ENCODE measurements around the gene ARL6. TPM values are rescaled to one million over a fixed set of nuclear protein-coding genes. Genes with fewer than 3 reads are reported as not detected.

ARL6 gene
- total RNA-seq, 1 experiment from 2014 or later, result 12.1 TPM

- peaks cover 37% of the 10 kb centered on the region for H3K79me2 ChIP-seq (ENCODE audit: low read length)
- no peaks in the 10 kb centered on the region for H3K36me3 ChIP-seq (ENCODE audit: low read depth, low read length)
- TSS peak; percentile 15 for BruUV-seq (replicated peaks)
- no peaks in the 10 kb centered on the region for H3K9me3 ChIP-seq (ENCODE audit: low read length)
- no peaks in the 10 kb centered on the region for H3F3A ChIP-seq (ENCODE audit: low read length, unreplicated experiment)
- DNase-seq, result peak; percentile 20
- intact Hi-C loops (cut with micrococcal nuclease), result loop anchor here (2.0 kb wide), 1 partner anchor 149 kb away; no protein-coding TSS in a partner anchor
- H4K20me1 ChIP-seq (ENCODE audit: low read length), result no peaks in the 10 kb centered on the region
- TF ChIP-seq EZH2 (IDR thresholded peaks at IDR 0.05; ENCODE audit: low read length, unreplicated experiment) (no peak), EZH2phosphoT487 (IDR thresholded peaks at IDR 0.05; ENCODE audit: borderline replicate concordance, low read length) (no peak)
- TF ChIP-seq, protein P1, sequence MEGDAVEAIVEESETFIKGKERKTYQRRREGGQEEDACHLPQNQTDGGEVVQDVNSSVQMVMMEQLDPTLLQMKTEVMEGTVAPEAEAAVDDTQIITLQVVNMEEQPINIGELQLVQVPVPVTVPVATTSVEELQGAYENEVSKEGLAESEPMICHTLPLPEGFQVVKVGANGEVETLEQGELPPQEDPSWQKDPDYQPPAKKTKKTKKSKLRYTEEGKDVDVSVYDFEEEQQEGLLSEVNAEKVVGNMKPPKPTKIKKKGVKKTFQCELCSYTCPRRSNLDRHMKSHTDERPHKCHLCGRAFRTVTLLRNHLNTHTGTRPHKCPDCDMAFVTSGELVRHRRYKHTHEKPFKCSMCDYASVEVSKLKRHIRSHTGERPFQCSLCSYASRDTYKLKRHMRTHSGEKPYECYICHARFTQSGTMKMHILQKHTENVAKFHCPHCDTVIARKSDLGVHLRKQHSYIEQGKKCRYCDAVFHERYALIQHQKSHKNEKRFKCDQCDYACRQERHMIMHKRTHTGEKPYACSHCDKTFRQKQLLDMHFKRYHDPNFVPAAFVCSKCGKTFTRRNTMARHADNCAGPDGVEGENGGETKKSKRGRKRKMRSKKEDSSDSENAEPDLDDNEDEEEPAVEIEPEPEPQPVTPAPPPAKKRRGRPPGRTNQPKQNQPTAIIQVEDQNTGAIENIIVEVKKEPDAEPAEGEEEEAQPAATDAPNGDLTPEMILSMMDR (conservative IDR thresholded peaks at IDR 0.05; ENCODE audit: low read depth, low read length), result no peak
- peak; percentile 25 for ATAC-seq
- H3K9me2 ChIP-seq (replicated peaks; ENCODE audit: low read length), result no peaks in the 10 kb centered on the region
- H3K4me3 ChIP-seq (ENCODE audit: low read length), result peak overlapping the region; percentile 80
- POLR2A ChIA-PET (ENCODE audit: unreplicated experiment), result interaction anchor here (0.5 to 0.8 kb wide), 3 partner anchors 10 to 124 kb away, joined by 3 to 8 read pairs (median 4); no protein-coding TSS in a partner anchor
- CTCF ChIA-PET, result interaction anchor here (0.6 to 1.2 kb wide), 3 partner anchors 154 to 959 kb away, joined by 3 read pairs; no protein-coding TSS in a partner anchor
- peak overlapping the region; percentile 89 for H3K4me2 ChIP-seq (ENCODE audit: low read length)
- H2AFZ ChIP-seq (ENCODE audit: low read length), result peak overlapping the region; percentile 100
- H3K4me1 ChIP-seq (ENCODE audit: insufficient read depth, low read length), result peaks cover 15% of the 10 kb centered on the region; the same call in 1 of the 2 replicates
- peak overlapping the region; percentile 77; the same call in 1 of the 2 replicates for H3K9ac ChIP-seq (ENCODE audit: low read length)
- no peak overlapping the region for H3K27ac ChIP-seq (ENCODE audit: low read length)
- no peaks in the 10 kb centered on the region for H3K27me3 ChIP-seq (ENCODE audit: low read length)
Observed at GRCh38 chr3:97821287-97821773, 56.8 kb downstream of the ARL6 start.

DNA sequence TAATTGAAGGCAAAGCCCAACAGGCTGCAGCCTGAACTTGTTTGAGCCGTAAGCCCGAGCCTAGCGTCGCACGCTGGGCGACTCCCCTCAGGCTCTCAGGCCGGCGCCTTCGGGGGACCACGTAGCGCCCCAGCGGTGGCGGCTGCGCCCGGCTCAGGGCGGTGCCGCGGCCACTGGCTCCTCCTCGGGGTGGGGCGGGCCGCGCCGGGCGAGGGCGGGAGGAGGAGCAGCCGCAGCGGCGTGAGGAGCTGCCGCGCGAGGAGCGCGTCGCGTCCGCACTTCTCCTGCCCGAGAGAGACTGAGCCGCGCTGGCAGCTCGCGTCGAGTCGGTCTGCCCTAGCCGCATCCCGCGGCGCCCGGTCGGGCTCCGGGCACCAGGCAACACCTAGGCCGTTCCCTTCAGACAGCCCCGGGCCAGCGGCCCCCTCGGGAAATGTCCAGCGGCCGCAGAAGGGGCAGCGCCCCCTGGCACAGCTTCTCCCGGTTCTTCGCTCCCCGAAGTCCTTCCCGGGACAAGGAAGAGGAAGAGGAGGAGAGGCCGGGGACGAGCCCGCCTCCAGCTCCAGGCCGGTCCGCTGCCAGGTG lies 57.3 kb downstream of the ARL6 start, which contains the start of gene CRYBG3:
Gene CRYBG3, plus strand, starts transcription at position 238 of the 585 bp plus-strand sequence. Its CDS starts 196 bp downstream, at position 434.
- POLR2A ChIA-PET (ENCODE audit: unreplicated experiment), result interaction anchor here (0.5 to 0.8 kb wide), 6 partner anchors 10 to 143 kb away, joined by 3 to 8 read pairs (median 4); no protein-coding TSS in a partner anchor
- no TSS peak for BruUV-seq (replicated peaks)

More for the DNA sequence above, 57.3 kb downstream of the ARL6 start, which contains the start of gene CRYBG3:
- TF ChIP-seq, protein P1 (conservative IDR thresholded peaks at IDR 0.05; ENCODE audit: low read depth, low read length), result peak; percentile 53
- TF ChIP-seq EZH2phosphoT487 (IDR thresholded peaks at IDR 0.05; ENCODE audit: borderline replicate concordance, low read length) (no peak), EZH2 (IDR thresholded peaks at IDR 0.05; ENCODE audit: low read length, unreplicated experiment) (no peak)
- Histone ChIP-seq H4K20me1 (ENCODE audit: low read length) (no peaks in the 10 kb centered on the region), H3K4me3 (ENCODE audit: low read length) (peak within 1 kb of the TSS; percentile 80), H3F3A (ENCODE audit: low read length, unreplicated experiment) (no peaks in the 10 kb centered on the region), H3K79me2 (ENCODE audit: low read length) (peaks cover 41% of the 10 kb centered on the region), H3K4me1 (ENCODE audit: insufficient read depth, low read length) (peaks cover 15% of the 10 kb centered on the region; the same call in 1 of the 2 replicates), H3K27ac (ENCODE audit: low read length) (no peak within 1 kb of the TSS), H3K36me3 (ENCODE audit: low read depth, low read length) (no peaks in the 10 kb centered on the region), H3K4me2 (ENCODE audit: low read length) (peak within 1 kb of the TSS; percentile 89), H3K27me3 (ENCODE audit: low read length) (no peaks in the 10 kb centered on the region), H3K9me3 (ENCODE audit: low read length) (no peaks in the 10 kb centered on the region), H3K9ac (ENCODE audit: low read length) (peak within 1 kb of the TSS; percentile 77), H2AFZ (ENCODE audit: low read length) (peak within 1 kb of the TSS; percentile 100), H3K9me2 (replicated peaks; ENCODE audit: low read length) (no peaks in the 10 kb centered on the region)
- intact Hi-C loops (cut with micrococcal nuclease), result loop anchor here (1.0 to 2.0 kb wide), 4 partner anchors 41 to 149 kb away; no protein-coding TSS in a partner anchor
- peak; percentile 94 for ATAC-seq
- CTCF ChIA-PET, result interaction anchor here (0.6 to 1.2 kb wide), 3 partner anchors 148 to 201 kb away, joined by 3 to 4 read pairs (median 3); no protein-coding TSS in a partner anchor
- peak; percentile 86 for DNase-seq
